ENCODE data around the gene WASF2.
A peak's percentile ranks its signal among the peaks of the same experiment; 100 is the strongest.
"Not testable (repeated sequence)": the region's sequence is repeated elsewhere in the genome, so short reads cannot be mapped to it uniquely, and the experiment has no call there.

Gene WASF2

GRCh38 chr1:27451343-27451742 lies 38.6 kb downstream of the WASF2 start:
- DNase-seq (ENCODE audit: low spot score): no peak

DNA sequence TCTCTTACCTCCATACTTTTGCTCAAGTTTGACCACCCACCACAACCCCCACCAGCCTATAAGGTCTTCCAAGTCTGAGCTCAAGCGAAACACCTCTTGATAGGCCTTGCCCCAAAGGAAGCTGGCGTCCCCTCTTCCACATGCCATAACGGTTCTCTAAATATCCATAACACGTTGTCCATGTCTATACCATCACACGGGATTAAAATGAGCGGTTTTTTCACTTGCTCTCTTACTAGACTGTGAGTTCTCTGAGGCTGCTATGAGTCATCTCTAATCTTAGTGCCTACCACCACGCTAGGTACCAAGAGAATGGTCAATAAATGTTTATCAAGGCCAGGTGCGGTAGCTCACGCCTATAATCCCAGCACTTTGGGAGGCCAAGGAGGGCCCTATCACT lies 41.0 kb downstream of the WASF2 start:
- no peak for DNase-seq (ENCODE audit: low spot score)

- DNase-seq (ENCODE audit: low spot score): no peak
Observed at GRCh38 chr1:27447883-27448282, 42.1 kb downstream of the WASF2 start.

DNA sequence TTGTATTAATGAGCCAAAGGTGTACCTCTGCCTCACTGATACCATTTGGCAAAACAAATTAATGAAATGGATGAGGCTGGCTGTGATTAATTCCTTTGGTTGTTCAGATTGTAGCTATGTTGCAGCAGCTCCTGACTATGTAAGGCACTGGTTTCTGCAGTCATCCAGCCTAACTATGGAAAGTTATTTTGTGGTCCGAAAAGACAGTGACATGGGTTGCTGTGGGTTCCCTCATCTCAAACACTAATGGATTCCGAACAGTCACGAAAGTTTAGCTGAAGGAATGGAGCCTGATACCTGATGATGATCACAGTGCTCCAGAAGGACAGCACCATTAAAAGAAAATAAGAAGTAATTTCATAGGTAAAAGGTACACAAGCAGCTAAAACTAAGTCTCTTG lies 42.6 kb downstream of the WASF2 start:
- no peak for DNase-seq (ENCODE audit: low spot score)

GRCh38 chr1:27446496-27447020 lies 43.4 kb downstream of the WASF2 start:
- no peak for DNase-seq (ENCODE audit: low spot score)

- no peak for DNase-seq (ENCODE audit: low spot score)
Observed at GRCh38 chr1:27445177-27445936, 44.6 kb downstream of the WASF2 start.

- DNase-seq (ENCODE audit: low spot score): no peak
Observed at GRCh38 chr1:27444632-27445031, 45.3 kb downstream of the WASF2 start.

DNA sequence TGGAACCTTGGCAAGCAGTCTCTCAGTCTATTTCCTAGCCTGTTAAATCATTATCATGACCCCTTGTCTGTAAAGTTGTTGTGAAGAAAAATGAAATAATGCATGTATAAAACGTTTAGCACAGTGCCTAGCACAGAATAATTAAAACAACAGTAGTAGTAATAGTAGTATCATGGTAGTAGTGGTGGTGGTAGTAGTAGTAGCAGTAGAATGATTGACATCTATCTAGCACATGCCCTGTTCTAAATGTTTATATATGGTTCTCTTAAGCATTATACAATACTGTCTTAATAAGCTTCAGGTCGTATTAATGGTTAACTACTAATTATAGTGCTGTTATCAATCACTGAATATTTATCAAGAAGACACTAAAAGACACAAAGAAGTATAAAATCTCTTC lies 50.8 kb downstream of the WASF2 start:
- no peak for DNase-seq (ENCODE audit: low spot score)

DNA sequence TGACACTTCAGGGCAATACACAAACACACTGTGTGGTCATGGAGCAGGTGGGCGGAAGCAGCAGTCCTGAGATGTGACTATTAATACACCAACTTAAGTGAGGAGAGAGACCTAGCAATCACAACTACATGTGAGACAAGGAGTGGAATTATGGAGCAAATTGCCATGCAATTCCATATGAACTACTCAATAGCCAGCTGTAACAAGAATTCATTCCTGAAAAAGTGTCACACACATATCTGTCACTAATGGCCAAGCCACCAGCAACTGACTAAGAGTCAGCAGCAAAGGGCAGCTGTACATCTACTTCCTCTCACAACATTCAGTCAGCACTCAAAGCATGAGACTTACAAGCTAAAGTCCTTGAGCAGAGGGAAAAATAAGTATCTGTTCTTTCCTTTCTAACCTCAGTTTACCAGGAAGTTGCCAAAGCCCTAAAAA lies 51.3 kb downstream of the WASF2 start:
- DNase-seq (ENCODE audit: low spot score): no peak

- no peak for DNase-seq (ENCODE audit: low spot score)
Observed at GRCh38 chr1:27436204-27437159, 53.5 kb downstream of the WASF2 start.

DNA sequence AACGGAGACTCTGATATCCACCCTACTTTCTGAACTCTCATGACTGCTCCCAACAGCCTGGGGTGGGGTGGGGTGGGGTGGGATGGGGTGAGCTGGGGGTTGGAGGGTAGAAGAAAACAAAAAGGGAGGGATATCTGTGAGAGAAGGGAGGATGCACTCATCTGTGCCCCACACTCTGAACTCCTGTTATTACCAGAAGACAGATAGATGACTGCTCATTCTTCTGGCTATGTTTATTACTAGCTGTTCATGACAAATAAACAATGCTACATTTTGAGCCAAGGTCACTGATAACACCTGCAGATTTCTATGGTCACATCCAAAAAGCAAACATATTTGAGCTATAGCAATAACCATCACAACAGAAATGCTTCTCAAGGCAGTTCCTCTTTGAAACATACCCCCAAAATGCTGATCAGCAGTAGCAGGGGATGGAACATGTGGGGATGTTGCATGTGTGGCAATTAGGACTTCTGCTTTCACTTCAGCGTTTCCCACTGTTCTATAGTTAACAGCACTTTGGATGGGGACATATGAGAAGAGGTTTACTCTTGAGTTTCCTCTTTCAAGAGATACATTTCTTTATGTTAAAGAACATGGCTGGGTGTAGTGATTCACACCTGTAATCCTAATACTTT lies 54.3 kb downstream of the WASF2 start:
- DNase-seq (ENCODE audit: low spot score): no peak

DNA sequence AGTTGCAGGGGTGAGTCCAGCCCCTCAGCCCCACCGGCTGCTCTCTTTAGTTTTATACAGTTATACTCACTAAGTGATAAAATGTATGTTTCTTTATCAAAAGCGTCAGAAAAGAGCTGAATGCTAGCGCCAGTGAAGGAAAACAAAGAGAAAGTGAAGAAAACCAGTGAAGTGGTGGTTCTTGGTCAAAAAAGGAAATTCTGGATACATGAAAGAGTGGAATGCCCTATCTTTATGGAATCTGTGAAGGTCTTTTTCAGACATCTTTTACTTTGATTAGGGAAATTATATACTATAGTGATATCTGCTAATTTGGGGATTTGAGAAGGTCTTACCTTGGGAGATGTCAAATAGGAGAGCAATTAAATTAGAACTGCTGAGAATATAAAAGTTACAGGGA lies 56.3 kb downstream of the WASF2 start:
- DNase-seq (ENCODE audit: low spot score): no peak

- not testable (repeated sequence) for DNase-seq (ENCODE audit: low spot score)
Observed at GRCh38 chr1:27432725-27433124, 57.2 kb downstream of the WASF2 start.

- DNase-seq (ENCODE audit: low spot score): no peak
Observed at GRCh38 chr1:27431601-27431940, 58.4 kb downstream of the WASF2 start.

DNA sequence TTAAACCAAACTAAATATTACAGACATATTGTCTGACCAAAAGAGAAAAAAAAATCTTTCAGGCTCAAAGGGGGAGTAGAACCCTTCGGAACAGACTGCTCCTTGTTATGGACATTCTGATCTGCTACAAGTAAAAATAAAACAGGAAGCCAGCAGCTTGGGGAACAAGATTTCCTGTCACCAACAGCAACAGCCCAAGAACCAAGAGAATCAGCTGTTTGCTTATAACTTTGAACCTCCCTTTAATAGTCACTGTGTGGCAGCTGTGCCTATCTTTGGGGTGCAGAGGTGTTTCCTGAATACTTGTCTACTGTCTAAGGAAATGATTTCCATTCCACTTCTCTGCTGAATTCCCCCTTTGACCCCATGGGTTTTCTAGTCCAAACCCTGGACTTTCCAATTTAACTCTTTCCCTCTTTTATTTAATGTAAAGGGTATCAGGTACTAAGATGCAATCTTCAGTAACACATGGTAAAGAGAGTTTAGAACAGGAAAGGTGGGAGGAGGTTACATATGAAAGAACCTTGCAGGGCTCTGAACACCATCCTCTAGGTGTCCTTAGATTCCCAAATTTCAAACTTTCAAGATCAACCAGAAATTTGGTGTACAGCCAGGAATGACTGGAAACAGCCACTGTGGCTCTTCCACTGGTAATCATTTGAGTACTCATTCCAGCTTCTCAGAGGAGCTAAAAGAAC lies 58.9 kb downstream of the WASF2 start:
- peak; percentile 21 for DNase-seq (ENCODE audit: low spot score)

GRCh38 chr1:27429029-27429425 lies 60.9 kb downstream of the WASF2 start:
- DNase-seq (ENCODE audit: low spot score): no peak

DNA sequence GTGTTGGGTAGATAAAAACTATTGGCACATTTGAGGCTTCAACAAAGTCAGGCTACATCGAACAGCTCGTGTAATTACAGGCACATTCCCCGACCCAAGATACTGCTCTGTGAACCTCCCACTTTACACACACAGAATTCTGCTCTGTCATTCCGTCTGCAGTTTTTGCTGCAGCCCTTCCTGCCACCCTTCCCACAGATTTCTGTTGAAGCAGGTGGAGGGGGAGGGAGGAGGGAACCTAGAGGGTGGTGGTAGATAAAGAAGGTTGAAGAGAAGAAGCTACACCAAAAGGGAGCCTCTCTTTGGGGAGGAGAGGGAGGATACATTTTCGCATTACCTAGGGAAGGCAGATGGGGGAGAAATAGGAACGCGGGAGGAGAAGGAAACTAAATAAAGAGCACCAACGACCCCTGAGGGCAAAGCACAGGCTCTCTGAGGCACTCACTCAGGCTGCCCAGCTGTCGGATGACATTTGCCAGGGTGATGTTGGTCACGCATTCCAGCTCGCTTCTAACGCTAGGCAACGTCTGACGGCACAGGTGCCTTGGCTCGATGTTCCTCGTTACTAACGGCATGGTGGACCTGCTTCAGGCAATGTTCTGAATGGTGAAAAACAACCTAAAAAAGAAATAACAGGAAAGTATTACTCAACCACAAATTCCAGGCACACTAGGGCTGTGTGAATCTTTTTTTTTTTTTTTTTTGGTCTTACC lies 61.5 kb downstream of the WASF2 start:
- peak; percentile 75 for DNase-seq (ENCODE audit: low spot score)

DNA sequence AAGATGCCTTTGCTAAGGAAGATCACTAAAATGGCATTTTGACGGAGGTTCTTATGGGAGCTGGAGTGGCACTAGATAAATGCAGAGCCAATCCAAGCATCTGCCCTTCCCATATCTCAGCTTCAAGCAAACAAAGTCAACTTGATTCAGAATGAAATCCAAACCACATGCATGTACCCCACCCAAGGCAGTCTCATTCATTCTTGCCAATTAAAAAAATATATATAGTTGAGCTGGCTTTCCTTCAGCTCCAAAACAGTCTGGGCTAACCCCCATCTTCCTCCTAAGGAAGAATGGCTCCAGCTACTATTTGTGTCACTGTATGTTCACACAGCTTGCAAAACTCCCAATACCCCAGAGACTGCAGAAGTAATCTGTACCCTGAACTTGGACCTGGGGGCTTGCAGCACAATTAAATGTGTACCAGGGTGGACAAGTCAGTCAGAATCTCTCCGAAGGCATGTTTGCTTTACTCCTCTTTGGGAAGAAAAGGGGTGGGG lies 62.1 kb downstream of the WASF2 start:
- DNase-seq (ENCODE audit: low spot score): no peak

- DNase-seq (ENCODE audit: low spot score): no peak
Observed at GRCh38 chr1:27427329-27427728, 62.6 kb downstream of the WASF2 start.

DNA sequence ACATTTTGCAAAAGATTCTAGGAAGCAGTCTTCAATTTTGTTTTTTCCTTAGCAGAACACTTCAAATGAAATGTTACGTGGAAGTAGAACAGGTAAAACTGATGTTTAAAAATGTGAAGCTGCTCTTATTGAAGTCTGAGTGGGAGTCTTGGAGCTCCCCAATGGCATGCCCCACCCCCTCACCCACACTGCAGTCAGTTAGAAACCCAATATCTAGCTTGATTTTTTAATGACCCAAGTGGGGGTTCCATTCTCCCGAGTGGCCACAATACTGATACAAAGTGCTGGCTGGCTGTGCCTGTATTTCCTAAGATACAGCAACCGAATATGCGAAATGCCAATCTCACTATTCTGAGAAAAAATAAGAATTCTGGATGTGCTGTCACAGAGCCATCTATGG lies 66.3 kb downstream of the WASF2 start:
- DNase-seq (ENCODE audit: low spot score): no peak

All from hematopoietic multipotent progenitor cell treated with erythropoietin and hydrocortisone succinate and interleukin-3 and kit ligand, for 15 days (in vitro differentiated cells).